Peyer's patch (tissue), 4 donors: ENCODE data around the gene MNX1. TPM values are rescaled to one million over a fixed set of nuclear protein-coding genes. Genes with fewer than 3 reads are reported as not detected.
A peak's percentile ranks its signal among the peaks of the same experiment; 100 is the strongest.

ENCODE experiments used
- DNase-seq, 3 donors: peaks; one replicate each; pipeline ENCODE4 v3.0.0-alpha.2; 2017 to 2019
- H3K27ac ChIP-seq, 4 donors: fragments of 200-600 bp; sonication (generic); one replicate each; pipeline ENCODE4 v1.5.1; 2016 to 2019
- H3K27me3 ChIP-seq, 2 donors: fragments of 200-600 bp; sonication (generic); one replicate each; pipeline ENCODE4 v1.5.1; 2019
- H3K36me3 ChIP-seq, 3 donors: fragments of 200-600 bp; sonication (generic); one replicate each; pipeline ENCODE4 v1.5.1; 2016 to 2019
- H3K4me1 ChIP-seq, 4 donors: fragments of 200-600 bp; sonication (generic); one replicate each; pipeline ENCODE4 v1.5.1; 2016 to 2019
- H3K4me3 ChIP-seq, 4 donors: fragments of 200-600 bp; sonication (generic); 1 replicate in 3 of 4; 2 replicates in 1 of 4; pipeline ENCODE4 v1.5.1; 2016 to 2019; ENCODE audit warnings: mild to moderate bottlenecking in 1 of 4
- H3K9me3 ChIP-seq, 4 donors: fragments of 200-600 bp; sonication (generic); one replicate each; pipeline ENCODE4 v1.5.1; 2016 to 2019; ENCODE audit warnings: mild to moderate bottlenecking in 1 of 4
- POLR2A ChIP-seq, 2 donors: fragments of 450-650 bp; IDR thresholded peaks; one replicate each; pipeline ENCODE4 v1.5.1; 2017; ENCODE audit warnings: antibody characterized with exemption in 2 of 2, mild to moderate bottlenecking in 2 of 2, moderate library complexity in 2 of 2
- total RNA-seq, 4 donors: library from RNA; depleted of rRNA; stranded (reverse); fragments of >200 nt; gene quantifications; one replicate each; pipeline ENCODE4 v1.1.0, GENCODE V29; 2016
- TF ChIP-seq, protein P1 (sequence below), 6 experiments: fragments of 450-650 bp in 4 of 6; fragments of 200-600 bp in 2 of 6; sonication (generic) in 1 of 6; IDR thresholded peaks; one replicate each; pipeline ENCODE4 v1.5.1; 2017 to 2019; ENCODE audit warnings: antibody characterized with exemption in 6 of 6, mild to moderate bottlenecking in 3 of 6, moderate library complexity in 1 of 6

Gene MNX1
- total RNA-seq, 4 donors from 2014 or later, result 7.4 to 41.9 (median 16.9) TPM

DNA sequence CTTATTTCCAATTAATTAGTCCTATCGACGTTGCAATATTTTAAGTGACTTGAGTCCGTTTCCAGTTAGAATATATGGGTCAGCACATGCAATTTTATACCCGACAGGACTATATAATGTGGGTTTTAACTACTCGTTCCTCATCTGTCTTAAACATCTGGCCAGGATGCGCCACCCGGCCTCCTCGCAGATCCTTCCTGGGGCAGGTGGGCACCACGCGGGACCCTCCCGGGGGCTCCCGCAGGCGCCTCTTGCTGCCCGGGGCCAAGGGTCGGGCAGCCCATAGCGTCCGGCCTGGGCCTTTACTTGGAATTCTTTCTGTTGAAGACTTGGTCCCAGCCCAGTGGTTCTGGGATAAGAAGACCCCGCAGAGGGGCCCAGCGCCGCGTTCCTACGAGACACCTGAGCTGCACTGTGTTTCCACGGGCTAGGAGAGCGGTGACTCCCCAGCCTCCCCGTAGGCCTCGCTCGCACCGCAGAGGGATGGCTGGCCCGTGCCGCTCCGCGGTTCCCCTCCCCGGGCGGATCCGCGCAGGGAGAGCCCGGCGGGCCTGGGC lies 10.1 kb upstream of the MNX1 start:
- Histone ChIP-seq H3K4me3 (peak overlapping the region in 2 of 4 donors; percentile 30 to 46), H3K27ac (no peak overlapping the region), H3K36me3 (no peaks in the 10 kb centered on the region), H3K9me3 (peaks cover 0 to 5% (median 0%) of the 10 kb centered on the region in 4 donors), H3K27me3 (peaks cover 0 to 68% of the 10 kb centered on the region in 2 donors), H3K4me1 (peaks cover 0 to 41% (median 3%) of the 10 kb centered on the region in 4 donors)
- TF ChIP-seq, protein P1, sequence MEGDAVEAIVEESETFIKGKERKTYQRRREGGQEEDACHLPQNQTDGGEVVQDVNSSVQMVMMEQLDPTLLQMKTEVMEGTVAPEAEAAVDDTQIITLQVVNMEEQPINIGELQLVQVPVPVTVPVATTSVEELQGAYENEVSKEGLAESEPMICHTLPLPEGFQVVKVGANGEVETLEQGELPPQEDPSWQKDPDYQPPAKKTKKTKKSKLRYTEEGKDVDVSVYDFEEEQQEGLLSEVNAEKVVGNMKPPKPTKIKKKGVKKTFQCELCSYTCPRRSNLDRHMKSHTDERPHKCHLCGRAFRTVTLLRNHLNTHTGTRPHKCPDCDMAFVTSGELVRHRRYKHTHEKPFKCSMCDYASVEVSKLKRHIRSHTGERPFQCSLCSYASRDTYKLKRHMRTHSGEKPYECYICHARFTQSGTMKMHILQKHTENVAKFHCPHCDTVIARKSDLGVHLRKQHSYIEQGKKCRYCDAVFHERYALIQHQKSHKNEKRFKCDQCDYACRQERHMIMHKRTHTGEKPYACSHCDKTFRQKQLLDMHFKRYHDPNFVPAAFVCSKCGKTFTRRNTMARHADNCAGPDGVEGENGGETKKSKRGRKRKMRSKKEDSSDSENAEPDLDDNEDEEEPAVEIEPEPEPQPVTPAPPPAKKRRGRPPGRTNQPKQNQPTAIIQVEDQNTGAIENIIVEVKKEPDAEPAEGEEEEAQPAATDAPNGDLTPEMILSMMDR (IDR thresholded peaks at IDR 0.05), result no peak
- no peak for TF ChIP-seq POLR2A (IDR thresholded peaks at IDR 0.05)
- DNase-seq, result peak in 2 of 3 donors; percentile 18 to 49

DNA sequence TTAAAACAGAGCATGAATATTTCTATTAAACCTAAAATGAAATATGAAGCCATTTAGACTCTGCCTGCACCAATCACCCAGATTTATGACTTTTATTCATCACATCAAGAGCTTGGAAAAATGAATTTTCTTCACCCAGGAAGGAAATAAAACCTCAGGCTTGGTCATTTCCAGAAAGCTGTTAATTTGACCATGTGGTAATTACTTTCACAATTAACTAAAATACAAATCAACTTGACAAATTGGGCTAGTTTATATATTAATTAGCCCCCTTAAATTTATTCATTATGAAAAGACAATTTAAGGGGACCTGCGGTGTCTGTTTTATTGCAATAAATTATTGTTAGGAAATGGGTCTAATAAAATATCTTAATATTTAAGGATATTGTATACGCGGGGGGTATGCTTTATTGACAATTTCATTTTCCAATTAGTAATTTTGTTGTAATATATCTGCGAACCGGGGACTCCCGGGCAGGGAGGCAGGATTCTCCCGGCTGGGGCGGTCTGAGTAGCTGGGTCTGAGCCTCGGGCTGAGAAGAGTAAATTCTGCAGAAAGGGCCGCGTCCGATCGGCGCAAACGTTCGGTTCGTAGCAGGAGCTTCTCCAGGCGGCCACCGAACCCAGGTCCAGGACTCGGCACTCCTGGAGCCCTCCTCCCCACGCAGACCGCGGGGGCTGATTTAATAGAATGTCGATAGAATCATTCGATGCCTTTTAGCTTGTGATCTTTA lies 9.4 kb upstream of the MNX1 start:
- no peak for TF ChIP-seq POLR2A (IDR thresholded peaks at IDR 0.05)
- TF ChIP-seq, protein P1 (IDR thresholded peaks at IDR 0.05), result no peak
- Histone ChIP-seq H3K27ac (no peak overlapping the region), H3K27me3 (peaks cover 0 to 75% of the 10 kb centered on the region in 2 donors), H3K4me3 (no peak overlapping the region), H3K4me1 (peaks cover 0 to 41% (median 3%) of the 10 kb centered on the region in 4 donors), H3K9me3 (peaks cover 0 to 5% (median 0%) of the 10 kb centered on the region in 4 donors), H3K36me3 (no peaks in the 10 kb centered on the region)
- DNase-seq, result peak in 2 of 3 donors; percentile 26 to 46

GRCh38 chr7:157018997-157019608 lies 8.6 kb upstream of the MNX1 start:
- peaks cover 0 to 43% (median 3%) of the 10 kb centered on the region in 4 donors for H3K4me1 ChIP-seq
- H3K9me3 ChIP-seq, result peaks cover 0 to 5% (median 0%) of the 10 kb centered on the region in 4 donors
- H3K27me3 ChIP-seq, result peaks cover 0 to 77% of the 10 kb centered on the region in 2 donors
- TF ChIP-seq, protein P1 (IDR thresholded peaks at IDR 0.05), result no peak
- no peak for TF ChIP-seq POLR2A (IDR thresholded peaks at IDR 0.05)
- H3K36me3 ChIP-seq, result no peaks in the 10 kb centered on the region
- DNase-seq, result peak in 2 of 3 donors; percentile 47 to 52
- peak overlapping the region in 2 of 4 donors; percentile 15 to 20 for H3K4me3 ChIP-seq
- no peak overlapping the region for H3K27ac ChIP-seq

GRCh38 chr7:157018328-157018996 lies 8.0 kb upstream of the MNX1 start:
- peak overlapping the region in 2 of 4 donors; percentile 14 to 15 for H3K4me3 ChIP-seq
- TF ChIP-seq POLR2A (IDR thresholded peaks at IDR 0.05), result no peak
- TF ChIP-seq, protein P1 (IDR thresholded peaks at IDR 0.05), result no peak
- peaks cover 0 to 45% (median 3%) of the 10 kb centered on the region in 4 donors for H3K4me1 ChIP-seq
- H3K27me3 ChIP-seq, result peaks cover 0 to 77% of the 10 kb centered on the region in 2 donors
- H3K27ac ChIP-seq, result no peak overlapping the region
- H3K36me3 ChIP-seq, result no peaks in the 10 kb centered on the region
- peaks cover 0 to 5% (median 0%) of the 10 kb centered on the region in 4 donors for H3K9me3 ChIP-seq
- no peak for DNase-seq

GRCh38 chr7:157017603-157018327 lies 7.3 kb upstream of the MNX1 start:
- peaks cover 0 to 71% of the 10 kb centered on the region in 2 donors for H3K27me3 ChIP-seq
- TF ChIP-seq, protein P1 (IDR thresholded peaks at IDR 0.05), result no peak
- TF ChIP-seq POLR2A (IDR thresholded peaks at IDR 0.05), result no peak
- peaks cover 0 to 5% (median 0%) of the 10 kb centered on the region in 4 donors for H3K9me3 ChIP-seq
- no peaks in the 10 kb centered on the region for H3K36me3 ChIP-seq
- peaks cover 0 to 45% (median 3%) of the 10 kb centered on the region in 4 donors for H3K4me1 ChIP-seq
- H3K27ac ChIP-seq, result no peak overlapping the region
- peak in 2 of 3 donors; percentile 36 to 51 for DNase-seq
- H3K4me3 ChIP-seq, result peak overlapping the region in 2 of 4 donors; percentile 9 to 14
